Lung (tissue), 12 donors: ENCODE results near the gene SYNE3. TPM values are rescaled to one million over a fixed set of nuclear protein-coding genes. Genes with fewer than 3 reads are reported as not detected.
A peak's percentile ranks its signal among the peaks of the same experiment; 100 is the strongest.

Source experiments
- ATAC-seq: fragments of 200-7000 bp; cut with Tn5 transposase; one replicate; pipeline ENCODE4 v1.9.1; 2020; ENCODE audit warnings: moderate number of reproducible peaks; ENCODE audit not compliant: insufficient read depth, low FRiP score
- DNase-seq, 3 donors: peaks; one replicate each; pipeline ENCODE4 v3.0.0-alpha.2; 2013 to 2017
- H3K27ac ChIP-seq, 2 donors: one replicate each; pipeline ENCODE4 v1.5.1; 2013; ENCODE audit warnings: mild to moderate bottlenecking in 2 of 2, moderate library complexity in 2 of 2, control low read depth in 1 of 2, inconsistent platforms in 1 of 2, low read depth in 1 of 2, low read length in 1 of 2
- H3K27me3 ChIP-seq, 3 donors: one replicate each; pipeline ENCODE4 v1.5.1; 2013; ENCODE audit warnings: low read length in 2 of 3; ENCODE audit not compliant: control insufficient read depth in 3 of 3, insufficient read depth in 3 of 3
- H3K36me3 ChIP-seq, 4 donors: one replicate each; pipeline ENCODE4 v1.5.1; 2013; ENCODE audit warnings: low read length in 4 of 4, mild to moderate bottlenecking in 1 of 4, moderate library complexity in 1 of 4; ENCODE audit not compliant: control insufficient read depth in 4 of 4, insufficient read depth in 4 of 4
- H3K4me1 ChIP-seq, 5 donors: one replicate each; pipeline ENCODE4 v1.5.1; 2013; ENCODE audit warnings: low read length in 5 of 5, mild to moderate bottlenecking in 2 of 5, moderate library complexity in 1 of 5; ENCODE audit not compliant: control insufficient read depth in 5 of 5, insufficient read depth in 5 of 5
- H3K4me3 ChIP-seq: one replicate; pipeline ENCODE4 v1.5.1; 2013; ENCODE audit warnings: mild to moderate bottlenecking, control low read depth, moderate library complexity
- H3K9ac ChIP-seq, 2 donors: one replicate each; pipeline ENCODE4 v1.5.1; 2013; ENCODE audit warnings: low read length in 2 of 2, control low read depth in 1 of 2; ENCODE audit not compliant: insufficient read depth in 1 of 2
- H3K9me3 ChIP-seq, 4 donors: one replicate each; pipeline ENCODE4 v1.5.1; 2013; ENCODE audit warnings: low read length in 3 of 4, mild to moderate bottlenecking in 1 of 4, moderate library complexity in 1 of 4; ENCODE audit not compliant: control insufficient read depth in 4 of 4, insufficient read depth in 3 of 4
- WGBS, 2 donors: extraction: QIAGEN DNeasy Blood & Tissue Kit; methylation state at CpG; one replicate each; pipeline ENCODE4 v1.1.7; 2013; 5-methylcytosine and 5-hydroxymethylcytosine counted together
- polyA plus RNA-seq, 2 donors: library from polyadenylated mRNA; stranded (reverse); fragments of 200-250 nt; gene quantifications; one replicate each; pipeline ENCODE4 v1.2.1, GENCODE V29; 2013
- total RNA-seq, 2 donors: library from RNA; depleted of rRNA in 1 of 2; stranded (reverse); fragments of >200 nt in 1 of 2; gene quantifications; one replicate each; pipeline ENCODE4 v1.2.1, GENCODE V29; 2014 to 2021
- TF ChIP-seq, protein P1 (sequence below): IDR thresholded peaks from 2 replicates; pipeline ENCODE4 v1.5.1; 2012; ENCODE audit warnings: mild to moderate bottlenecking; ENCODE audit errors: control extremely low read depth, extremely low read depth
- donor health status: control.
- donor health status: control.
- donor health status: Bipolar disorder and iron deficiency.
- donor health status: healthy.
- donor health status: DM: yes; HTN: yes; CAD: no.

Gene SYNE3
- total and polyA plus RNA-seq, 4 donors: 2.7 to 30.5 (median 6.1) TPM

DNA sequence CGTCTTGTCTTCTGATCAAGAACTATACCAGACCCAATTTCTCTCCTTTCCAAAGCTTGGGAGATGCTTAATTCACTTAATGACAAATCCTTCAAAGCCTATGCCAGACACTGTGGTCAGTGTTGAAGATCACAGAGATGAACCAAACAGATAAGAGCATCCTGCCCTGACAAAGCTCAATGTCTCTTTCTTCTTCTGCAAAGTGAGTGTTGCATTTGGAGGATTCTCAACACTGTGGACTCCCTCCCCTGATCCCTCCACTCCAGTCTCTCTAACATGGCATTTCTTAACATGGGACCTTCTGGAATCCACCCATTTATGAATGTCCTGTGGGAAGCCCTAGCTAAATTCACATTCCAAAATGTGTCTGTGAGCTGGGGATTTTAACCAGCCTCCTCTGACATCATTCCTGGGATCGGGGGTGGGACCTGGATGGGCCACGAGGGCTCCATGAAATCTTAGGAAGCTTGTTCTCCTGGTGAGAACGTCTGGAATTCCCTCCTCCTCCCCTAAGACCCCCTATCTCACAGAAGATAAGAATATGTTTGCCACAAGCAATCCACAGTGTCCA lies 20.3 kb downstream of the SYNE3 start:
- Histone ChIP-seq H3K36me3 (peaks cover 0 to 2% (median 0%) of the 10 kb centered on the region in 4 donors), H3K9ac (no peak overlapping the region), H3K27ac (peak overlapping the region in 1 of 2 donors; percentile 35), H3K9me3 (peaks cover 0 to 6% (median 0%) of the 10 kb centered on the region in 4 donors), H3K4me3 (no peak overlapping the region), H3K4me1 (peaks cover 0 to 34% (median 9%) of the 10 kb centered on the region in 5 donors), H3K27me3 (no peaks in the 10 kb centered on the region)
- WGBS, 2 donors: 47 to 71% methylated on average over 4 of the region's 4 CpGs
- TF ChIP-seq, protein P1, sequence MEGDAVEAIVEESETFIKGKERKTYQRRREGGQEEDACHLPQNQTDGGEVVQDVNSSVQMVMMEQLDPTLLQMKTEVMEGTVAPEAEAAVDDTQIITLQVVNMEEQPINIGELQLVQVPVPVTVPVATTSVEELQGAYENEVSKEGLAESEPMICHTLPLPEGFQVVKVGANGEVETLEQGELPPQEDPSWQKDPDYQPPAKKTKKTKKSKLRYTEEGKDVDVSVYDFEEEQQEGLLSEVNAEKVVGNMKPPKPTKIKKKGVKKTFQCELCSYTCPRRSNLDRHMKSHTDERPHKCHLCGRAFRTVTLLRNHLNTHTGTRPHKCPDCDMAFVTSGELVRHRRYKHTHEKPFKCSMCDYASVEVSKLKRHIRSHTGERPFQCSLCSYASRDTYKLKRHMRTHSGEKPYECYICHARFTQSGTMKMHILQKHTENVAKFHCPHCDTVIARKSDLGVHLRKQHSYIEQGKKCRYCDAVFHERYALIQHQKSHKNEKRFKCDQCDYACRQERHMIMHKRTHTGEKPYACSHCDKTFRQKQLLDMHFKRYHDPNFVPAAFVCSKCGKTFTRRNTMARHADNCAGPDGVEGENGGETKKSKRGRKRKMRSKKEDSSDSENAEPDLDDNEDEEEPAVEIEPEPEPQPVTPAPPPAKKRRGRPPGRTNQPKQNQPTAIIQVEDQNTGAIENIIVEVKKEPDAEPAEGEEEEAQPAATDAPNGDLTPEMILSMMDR: no peak
- DNase-seq (no peak), ATAC-seq (no peak)

DNA sequence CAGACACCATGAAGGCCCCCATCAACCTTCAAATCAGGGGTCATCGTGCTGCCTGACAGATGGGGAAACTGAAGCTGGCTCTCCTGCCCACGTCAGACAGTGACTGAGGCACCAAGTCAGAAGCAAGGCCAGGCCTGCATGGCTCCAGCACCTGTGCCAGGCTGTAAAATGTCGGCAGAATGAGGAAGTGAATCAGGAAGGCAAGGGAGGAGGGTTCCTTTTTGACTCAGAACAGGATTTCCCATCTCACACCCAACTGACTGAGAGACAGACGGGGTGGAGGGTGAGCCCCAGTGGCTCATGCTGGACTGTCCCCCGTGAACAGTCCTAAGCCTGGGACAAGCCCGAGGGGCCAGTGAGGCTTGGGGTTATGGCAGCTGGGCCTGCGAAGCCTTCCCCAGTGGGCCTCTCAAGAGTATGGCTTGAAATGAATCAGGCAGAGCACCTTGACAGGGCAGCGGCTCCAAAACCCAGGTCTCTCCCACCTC lies 20.9 kb downstream of the SYNE3 start:
- H3K9me3 ChIP-seq: peaks cover 0 to 6% (median 0%) of the 10 kb centered on the region in 4 donors
- H3K4me3 ChIP-seq: no peak overlapping the region
- TF ChIP-seq, protein P1: no peak
- H3K9ac ChIP-seq: no peak overlapping the region
- ATAC-seq: peak; percentile 55
- H3K27me3 ChIP-seq: no peaks in the 10 kb centered on the region
- no peak for DNase-seq
- H3K36me3 ChIP-seq: peaks cover 0 to 2% (median 0%) of the 10 kb centered on the region in 4 donors
- peaks cover 0 to 34% (median 9%) of the 10 kb centered on the region in 5 donors for H3K4me1 ChIP-seq
- 47 to 57% methylated on average over 7 to 8 of the region's 8 CpGs for WGBS, 2 donors
- peak overlapping the region in 1 of 2 donors; percentile 4 for H3K27ac ChIP-seq

DNA sequence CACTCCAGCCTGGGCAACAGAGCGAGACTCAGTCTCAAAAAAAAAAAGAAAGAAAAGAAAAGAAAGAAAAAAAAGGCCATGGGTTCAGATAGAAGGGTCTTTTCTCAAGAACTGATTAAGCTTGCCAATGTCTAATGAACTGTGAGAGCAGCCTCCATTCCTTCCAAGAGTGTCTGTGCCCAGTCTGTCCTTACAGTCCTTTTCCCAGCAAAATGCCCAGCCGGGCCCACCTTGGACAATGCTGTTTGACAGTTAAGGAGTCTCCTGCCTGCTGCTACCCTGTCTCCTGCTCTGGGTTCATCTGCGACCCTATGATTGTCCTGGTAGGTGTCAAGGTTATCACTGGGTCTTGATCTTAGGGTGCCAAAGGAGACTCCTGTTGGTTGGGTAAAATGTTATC lies 21.4 kb downstream of the SYNE3 start:
- TF ChIP-seq, protein P1: no peak
- Histone ChIP-seq H3K27me3 (no peaks in the 10 kb centered on the region), H3K9me3 (peaks cover 0 to 6% (median 0%) of the 10 kb centered on the region in 4 donors), H3K27ac (peak overlapping the region in 1 of 2 donors; percentile 4), H3K9ac (no peak overlapping the region), H3K36me3 (no peaks in the 10 kb centered on the region), H3K4me3 (no peak overlapping the region), H3K4me1 (peaks cover 0 to 34% (median 9%) of the 10 kb centered on the region in 5 donors)
- WGBS, 2 donors: 96 to 99% methylated on average over 3 of the region's 3 CpGs
- no peak for DNase-seq
- ATAC-seq: no peak

DNA sequence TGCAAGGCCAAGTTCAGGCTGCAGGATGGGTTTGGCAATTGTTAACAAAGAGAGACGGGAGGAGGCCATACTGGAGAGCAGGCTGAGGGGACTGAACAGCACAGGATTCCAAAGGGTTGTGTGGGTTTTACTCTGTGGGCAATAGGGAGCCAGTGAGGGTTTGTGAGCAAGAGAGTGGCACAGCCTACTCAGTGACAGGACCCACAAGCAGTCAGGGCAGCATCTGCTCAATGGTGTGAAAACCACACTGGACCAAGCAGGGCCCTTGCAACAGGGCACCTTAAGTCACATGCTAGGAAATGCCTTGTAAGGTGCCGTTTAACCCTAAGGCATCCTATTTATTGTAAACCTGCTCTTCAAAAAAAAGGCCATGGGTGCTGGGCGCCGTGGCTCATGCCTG lies 22.0 kb downstream of the SYNE3 start:
- Histone ChIP-seq H3K36me3 (no peaks in the 10 kb centered on the region), H3K4me1 (peaks cover 0 to 32% (median 8%) of the 10 kb centered on the region in 5 donors), H3K27me3 (no peaks in the 10 kb centered on the region), H3K4me3 (no peak overlapping the region), H3K9me3 (peaks cover 0 to 6% (median 0%) of the 10 kb centered on the region in 4 donors), H3K27ac (no peak overlapping the region), H3K9ac (no peak overlapping the region)
- no peak for DNase-seq
- TF ChIP-seq, protein P1: no peak
- 58 to 92% methylated on average over 4 of the region's 4 CpGs for WGBS, 2 donors
- ATAC-seq: no peak
